ES-I3 (cell line): Measurements from ENCODE around the gene VAPA.
A peak's percentile ranks its signal among the peaks of the same experiment; 100 is the strongest.
"Not testable (repeated sequence)": the region's sequence is repeated elsewhere in the genome, so short reads cannot be mapped to it uniquely, and the experiment has no call there.

Experiments
- H3K36me3 ChIP-seq: 2 replicates; pipeline ENCODE4 v1.6.1; 2013; ENCODE audit warnings: mild to moderate bottlenecking, low read length, control low read depth, moderate library complexity; ENCODE audit not compliant: insufficient read depth
- H3K4me1 ChIP-seq: 2 replicates; pipeline ENCODE4 v1.6.1; 2013; ENCODE audit warnings: mild to moderate bottlenecking, control low read depth, low read length; ENCODE audit not compliant: insufficient read depth
- H3K9ac ChIP-seq: 2 replicates; pipeline ENCODE4 v1.6.1; 2013; ENCODE audit warnings: low read depth, mild to moderate bottlenecking, low read length, moderate library complexity
- H3K9me3 ChIP-seq: 2 replicates; pipeline ENCODE4 v1.6.1; 2013; ENCODE audit warnings: mild to moderate bottlenecking, low read length, moderate library complexity; ENCODE audit not compliant: control insufficient read depth, insufficient read depth

Gene VAPA

GRCh38 chr18:9898792-9899549 is 14.8 kb upstream of the VAPA start:
- Histone ChIP-seq H3K4me1 (peaks cover 10% of the 10 kb centered on the region), H3K9ac (no peak overlapping the region), H3K9me3 (no peaks in the 10 kb centered on the region), H3K36me3 (no peaks in the 10 kb centered on the region)

- H3K9ac ChIP-seq, H3K4me1 ChIP-seq, H3K9me3 ChIP-seq, H3K36me3 ChIP-seq: not testable (repeated sequence)
Measured at GRCh38 chr18:9899550-9899930, 14.3 kb upstream of the VAPA start.

- no peaks in the 10 kb centered on the region for H3K9me3 ChIP-seq
- H3K9ac ChIP-seq, result no peak overlapping the region
- no peaks in the 10 kb centered on the region for H3K36me3 ChIP-seq
- H3K4me1 ChIP-seq, result peaks cover 10% of the 10 kb centered on the region
Measured at GRCh38 chr18:9900699-9901098, 13.1 kb upstream of the VAPA start.

DNA sequence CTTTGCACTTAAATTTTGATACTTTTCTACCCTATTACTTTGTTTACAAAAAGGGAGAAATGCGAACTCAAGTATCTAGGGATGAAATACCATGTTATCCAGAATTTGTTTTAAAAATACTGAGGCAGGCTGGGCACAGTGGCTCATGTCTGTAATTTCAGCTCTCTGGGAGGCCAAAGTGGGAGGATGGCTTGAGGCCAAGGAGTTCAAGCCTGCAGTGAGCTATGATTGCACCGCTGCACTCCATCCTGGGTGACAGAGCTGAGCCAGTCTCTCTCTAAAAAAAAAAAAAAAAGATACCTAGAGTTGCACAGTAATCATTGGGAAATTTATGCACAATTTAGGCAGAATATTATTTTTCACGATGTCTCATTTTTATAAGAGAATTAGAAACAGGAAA is 12.4 kb upstream of the VAPA start:
- Histone ChIP-seq H3K9ac (no peak overlapping the region), H3K4me1 (peaks cover 10% of the 10 kb centered on the region), H3K36me3 (no peaks in the 10 kb centered on the region), H3K9me3 (no peaks in the 10 kb centered on the region)

GRCh38 chr18:9902264-9902663 is 11.6 kb upstream of the VAPA start:
- H3K9ac ChIP-seq, result not testable (repeated sequence)

GRCh38 chr18:9902832-9903231 is 11.0 kb upstream of the VAPA start:
- Histone ChIP-seq H3K9me3 (no peaks in the 10 kb centered on the region), H3K4me1 (peaks cover 10% of the 10 kb centered on the region), H3K9ac (no peak overlapping the region), H3K36me3 (no peaks in the 10 kb centered on the region)

More at GRCh38 chr18:9902264-9902663, 11.6 kb upstream of the VAPA start:
- not testable (repeated sequence) for H3K9me3 ChIP-seq, H3K36me3 ChIP-seq, H3K4me1 ChIP-seq

- H3K9ac ChIP-seq, result no peak overlapping the region
- no peaks in the 10 kb centered on the region for H3K9me3 ChIP-seq
- H3K4me1 ChIP-seq, result no peaks in the 10 kb centered on the region
- H3K36me3 ChIP-seq, result no peaks in the 10 kb centered on the region
Measured at GRCh38 chr18:9905401-9905922, 8.4 kb upstream of the VAPA start.

DNA sequence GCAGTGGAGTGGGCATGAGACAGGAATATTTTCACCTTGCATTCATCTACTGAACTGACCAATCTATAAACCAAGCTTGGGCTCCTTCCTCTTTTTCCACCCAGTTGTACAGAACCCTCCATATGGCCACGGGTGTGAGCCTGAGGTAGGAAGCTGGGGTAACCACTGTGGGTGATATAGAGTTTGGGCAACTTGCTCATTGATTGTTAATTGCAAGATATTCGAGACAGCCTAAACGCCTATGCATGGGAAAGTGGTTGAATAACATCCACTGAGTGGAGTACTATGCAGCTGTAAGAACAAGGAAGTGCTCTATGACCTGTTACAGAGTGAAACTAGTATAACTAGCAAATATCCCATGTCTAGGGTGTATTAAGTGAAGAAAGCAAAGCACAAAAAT is 7.3 kb upstream of the VAPA start:
- no peak overlapping the region for H3K9ac ChIP-seq
- H3K36me3 ChIP-seq, result no peaks in the 10 kb centered on the region
- H3K9me3 ChIP-seq, result no peaks in the 10 kb centered on the region
- no peaks in the 10 kb centered on the region for H3K4me1 ChIP-seq

GRCh38 chr18:9907867-9908266 is 5.9 kb upstream of the VAPA start:
- Histone ChIP-seq H3K9ac (no peak overlapping the region), H3K9me3 (no peaks in the 10 kb centered on the region), H3K4me1 (no peaks in the 10 kb centered on the region), H3K36me3 (no peaks in the 10 kb centered on the region)

- no peaks in the 10 kb centered on the region for H3K9me3 ChIP-seq
- H3K9ac ChIP-seq, result no peak overlapping the region
- H3K36me3 ChIP-seq, result no peaks in the 10 kb centered on the region
- H3K4me1 ChIP-seq, result no peaks in the 10 kb centered on the region
Measured at GRCh38 chr18:9910071-9910470, 3.7 kb upstream of the VAPA start.

DNA sequence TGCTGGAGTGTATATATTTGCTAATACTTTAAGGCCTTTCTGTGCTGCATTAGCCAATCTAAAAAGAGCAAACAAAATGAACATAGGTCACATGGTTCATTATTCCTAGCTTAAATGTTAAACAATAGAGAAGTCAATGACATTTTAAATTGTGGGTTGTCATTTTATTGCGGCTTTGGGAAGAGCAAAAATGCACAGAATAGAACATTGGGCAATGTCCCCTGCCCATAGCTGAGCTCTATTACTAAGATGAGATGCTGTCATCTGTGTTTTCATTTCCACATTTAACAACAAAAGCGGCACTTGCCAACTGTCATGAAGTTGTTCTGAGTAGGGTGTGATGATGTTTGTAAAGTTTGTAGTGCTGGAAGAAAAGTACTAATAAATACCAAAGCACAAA is 3.2 kb upstream of the VAPA start:
- Histone ChIP-seq H3K4me1 (no peaks in the 10 kb centered on the region), H3K36me3 (no peaks in the 10 kb centered on the region)

DNA sequence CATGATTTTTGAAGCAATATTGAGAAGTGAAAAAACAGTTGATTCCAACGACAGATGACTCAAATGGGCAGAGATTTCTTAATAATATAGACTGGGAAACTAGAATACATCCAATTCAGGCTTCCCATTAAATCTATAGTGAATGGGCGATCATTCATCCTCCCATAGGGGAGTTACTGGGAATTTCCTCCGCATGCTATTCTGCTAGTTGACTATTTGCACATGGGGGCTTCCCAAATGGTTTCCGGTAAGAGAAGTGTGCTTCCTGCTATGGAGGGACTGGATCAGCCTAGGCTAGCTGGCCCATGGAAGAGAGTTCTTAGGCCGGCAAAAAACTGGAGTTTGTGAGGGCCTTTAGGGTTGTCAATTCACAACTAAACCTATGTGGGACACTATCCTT is 2.6 kb upstream of the VAPA start:
- no peaks in the 10 kb centered on the region for H3K36me3 ChIP-seq
- H3K9me3 ChIP-seq, result no peaks in the 10 kb centered on the region
- no peak overlapping the region for H3K9ac ChIP-seq
- peaks cover 5% of the 10 kb centered on the region; the same call in 1 of the 2 replicates for H3K4me1 ChIP-seq

More for the DNA sequence above, 3.2 kb upstream of the VAPA start:
- Histone ChIP-seq H3K9ac (no peak overlapping the region), H3K9me3 (no peaks in the 10 kb centered on the region)

DNA sequence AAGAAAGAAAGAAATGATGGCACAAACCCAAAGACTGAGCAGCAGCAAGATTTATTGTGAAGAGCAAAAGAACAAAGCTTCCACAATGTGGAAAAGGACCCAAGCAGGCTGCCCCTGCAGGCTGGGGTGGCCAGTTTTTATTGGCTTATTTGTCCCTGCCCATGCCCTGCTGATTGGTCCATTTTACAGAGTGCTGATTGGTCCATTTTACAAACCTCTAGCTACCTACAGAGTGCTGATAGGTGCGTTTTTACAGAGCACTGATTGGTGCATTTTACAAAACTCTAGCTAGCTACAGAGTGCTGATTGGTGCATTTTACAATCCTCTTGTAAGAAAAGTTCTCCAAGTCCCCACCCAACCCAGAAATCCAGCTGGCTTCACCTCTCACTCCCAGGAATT is 1.5 kb upstream of the VAPA start:
- H3K36me3 ChIP-seq, H3K9ac ChIP-seq, H3K4me1 ChIP-seq, H3K9me3 ChIP-seq: not testable (repeated sequence)

DNA sequence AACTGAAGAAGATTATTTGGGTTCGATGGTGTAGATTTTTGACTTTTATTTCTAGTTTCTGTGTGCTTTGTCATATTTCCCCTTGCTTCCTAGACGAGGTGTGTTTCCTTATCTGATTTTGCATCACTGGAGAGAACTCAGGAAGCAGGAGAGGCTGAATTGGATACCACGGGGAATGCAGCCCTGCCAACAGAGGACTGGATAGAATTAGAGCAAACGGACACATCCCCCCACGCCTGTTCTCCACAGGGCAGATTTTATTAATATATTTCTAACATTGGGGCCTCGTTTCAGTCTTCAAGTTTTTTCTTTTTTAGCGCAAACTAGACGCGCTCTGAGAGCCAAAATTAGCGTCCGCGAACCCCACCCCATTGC is 678 bp upstream of the VAPA start:
- Histone ChIP-seq H3K4me1 (peaks cover 11% of the 10 kb centered on the region; the same call in 1 of the 2 replicates), H3K9ac (peak overlapping the region; percentile 74), H3K9me3 (no peaks in the 10 kb centered on the region), H3K36me3 (no peaks in the 10 kb centered on the region)

GRCh38 chr18:9914334-9914583 is 443 bp downstream of the VAPA start:
- Histone ChIP-seq H3K4me1 (peaks cover 17% of the 10 kb centered on the region), H3K36me3 (no peaks in the 10 kb centered on the region), H3K9ac (peak overlapping the region; percentile 74), H3K9me3 (no peaks in the 10 kb centered on the region)
